WTC11 (cell line): ENCODE data around the gene JMJD4. TPM values are rescaled to one million over a fixed set of nuclear protein-coding genes. Genes with fewer than 3 reads are reported as not detected.

Source experiments
- ATAC-seq: fragments of 200-7000 bp; cut with Tn5 transposase; 2 replicates; pipeline ENCODE4 v1.10.0; 2021; ENCODE audit warnings: mild to moderate bottlenecking, moderate library complexity
- CTCF ChIA-PET: fragments of 300-600 bp; sonication (Branson Sonifier 250); formaldehyde crosslinking; loops from one replicate; lab custom pipeline; 2021; ENCODE audit warnings: antibody characterized with exemption; lab: Charles Lee
- POLR2A ChIA-PET: fragments of 350-600 bp; sonication (Branson Sonifier 250); formaldehyde crosslinking; loops from one replicate; lab custom pipeline; 2021; ENCODE audit warnings: antibody characterized with exemption; lab: Charles Lee
- DNase-seq: peaks from one replicate; pipeline ENCODE4 v3.0.0; 2021; ENCODE audit warnings: low spot score
- H3K27ac Mint-ChIP-seq: 2 replicates; pipeline ENCODE4 v1.8.0; 2021; ENCODE audit warnings: mixed read lengths
- H3K27me3 Mint-ChIP-seq: 2 replicates; pipeline ENCODE4 v1.8.0; 2021; ENCODE audit warnings: low read depth, mild to moderate bottlenecking, moderate library complexity, mixed read lengths
- H3K36me3 Mint-ChIP-seq: 2 replicates; pipeline ENCODE4 v1.8.0; 2021; ENCODE audit warnings: mixed read lengths
- H3K4me1 Mint-ChIP-seq: 2 replicates; pipeline ENCODE4 v1.8.0; 2022; ENCODE audit warnings: mixed read lengths
- H3K4me3 Mint-ChIP-seq: 2 replicates; pipeline ENCODE4 v1.8.0; 2021; ENCODE audit warnings: mild to moderate bottlenecking, moderate library complexity, mixed read lengths
- H3K9me3 Mint-ChIP-seq: 2 replicates; pipeline ENCODE4 v1.8.0; 2021; ENCODE audit warnings: mixed read lengths
- AFF4 ChIP-seq: sonication (generic); formaldehyde crosslinking; IDR thresholded peaks from 2 replicates; pipeline ENCODE4 v1.8.1; 2023; ENCODE audit warnings: mild to moderate bottlenecking, missing genetic modification reagents, borderline replicate concordance
- CREB1 ChIP-seq: sonication (generic); formaldehyde crosslinking; IDR thresholded peaks from 2 replicates; pipeline ENCODE4 v1.8.0; 2023; ENCODE audit warnings: mild to moderate bottlenecking, missing genetic modification reagents
- CREM ChIP-seq: sonication (generic); formaldehyde crosslinking; IDR thresholded peaks from 2 replicates; pipeline ENCODE4 v1.8.1; 2022; ENCODE audit warnings: mild to moderate bottlenecking, missing genetic modification reagents, moderate library complexity
- E2F5 ChIP-seq: sonication (generic); formaldehyde crosslinking; IDR thresholded peaks from 2 replicates; pipeline ENCODE4 v1.8.1; 2022; ENCODE audit warnings: mild to moderate bottlenecking, moderate library complexity, missing genetic modification reagents
- ELF4 ChIP-seq: sonication (generic); formaldehyde crosslinking; IDR thresholded peaks from 2 replicates; pipeline ENCODE4 v1.8.1; 2022; ENCODE audit warnings: low read depth, mild to moderate bottlenecking, moderate library complexity, missing genetic modification reagents
- FOXP1 ChIP-seq: sonication (generic); formaldehyde crosslinking; IDR thresholded peaks from 2 replicates; pipeline ENCODE4 v1.8.0; 2022; ENCODE audit warnings: missing genetic modification reagents, mild to moderate bottlenecking, moderate library complexity, borderline replicate concordance
- GABPB1 ChIP-seq: sonication (generic); formaldehyde crosslinking; IDR thresholded peaks from 2 replicates; pipeline ENCODE4 v1.8.1; 2023; ENCODE audit warnings: mild to moderate bottlenecking, missing genetic modification reagents
- IRF2 ChIP-seq: sonication (generic); formaldehyde crosslinking; IDR thresholded peaks from 2 replicates; pipeline ENCODE4 v1.8.0; 2022; ENCODE audit warnings: low read depth, missing genetic modification reagents, borderline replicate concordance
- JAZF1 ChIP-seq: fragments of 250-450 bp; sonication (Bioruptor Pico); IDR thresholded peaks from 2 replicates; pipeline ENCODE4 v1.9.0; 2021; ENCODE audit warnings: moderate library complexity, mild to moderate bottlenecking, inconsistent platforms
- MAX ChIP-seq: sonication (generic); formaldehyde crosslinking; IDR thresholded peaks from 2 replicates; pipeline ENCODE4 v1.8.0; 2022; ENCODE audit warnings: mild to moderate bottlenecking, missing genetic modification reagents
- MXD4 ChIP-seq: fragments of 250-450 bp; sonication (Bioruptor Pico); IDR thresholded peaks from 2 replicates; pipeline ENCODE4 v1.8.0; 2021; ENCODE audit warnings: mild to moderate bottlenecking, moderate library complexity, borderline replicate concordance
- NFE2L1 ChIP-seq: sonication (generic); formaldehyde crosslinking; IDR thresholded peaks from 2 replicates; pipeline ENCODE4 v1.8.1; 2023; ENCODE audit warnings: missing genetic modification reagents
- NR1H2 ChIP-seq: sonication (generic); formaldehyde crosslinking; IDR thresholded peaks from 2 replicates; pipeline ENCODE4 v1.9.0; 2021; ENCODE audit warnings: mild to moderate bottlenecking, moderate library complexity, missing genetic modification reagents
- NR3C1 ChIP-seq: sonication (generic); formaldehyde crosslinking; conservative IDR thresholded peaks from 2 replicates; pipeline ENCODE4 v1.8.1; 2023; ENCODE audit warnings: low read depth, mild to moderate bottlenecking, missing genetic modification reagents
- OVOL2 ChIP-seq: fragments of 250-450 bp; sonication (Bioruptor Pico); IDR thresholded peaks from 2 replicates; pipeline ENCODE4 v1.9.0; 2021; ENCODE audit warnings: mild to moderate bottlenecking, borderline replicate concordance
- SMAD4 ChIP-seq: sonication (generic); formaldehyde crosslinking; IDR thresholded peaks from 2 replicates; pipeline ENCODE4 v1.8.0; 2022; ENCODE audit warnings: mild to moderate bottlenecking, missing genetic modification reagents
- ZBTB21 ChIP-seq: sonication (generic); formaldehyde crosslinking; IDR thresholded peaks from 2 replicates; pipeline ENCODE4 v1.8.1; 2023; ENCODE audit warnings: mild to moderate bottlenecking, missing genetic modification reagents, borderline replicate concordance
- ZMAT4 ChIP-seq: fragments of 250-450 bp; sonication (Bioruptor Pico); IDR thresholded peaks from 2 replicates; pipeline ENCODE4 v1.9.0; 2021; ENCODE audit warnings: mild to moderate bottlenecking
- ZNF138 ChIP-seq: sonication (generic); formaldehyde crosslinking; conservative IDR thresholded peaks from 2 replicates; pipeline ENCODE4 v1.8.1; 2022; ENCODE audit warnings: mild to moderate bottlenecking, moderate library complexity, missing genetic modification reagents
- ZNF416 ChIP-seq: fragments of 250-450 bp; sonication (Bioruptor Pico); IDR thresholded peaks from 2 replicates; pipeline ENCODE4 v1.9.0; 2021; ENCODE audit warnings: mild to moderate bottlenecking, inconsistent platforms
- total RNA-seq: library from RNA; stranded (reverse); gene quantifications from 3 replicates; pipeline ENCODE4 v1.2.3, GENCODE V29; 2021
- TF ChIP-seq, protein P1 (sequence below): sonication (generic); formaldehyde crosslinking; IDR thresholded peaks from 2 replicates; pipeline ENCODE4 v1.8.0; 2022; ENCODE audit warnings: mild to moderate bottlenecking, missing genetic modification reagents
- TF ChIP-seq, protein P2 (sequence below): sonication (generic); formaldehyde crosslinking; IDR thresholded peaks from 2 replicates; pipeline ENCODE4 v1.8.0; 2023; ENCODE audit warnings: mild to moderate bottlenecking, missing genetic modification reagents

JMJD4 gene
- total RNA-seq, 1 experiment from 2014 or later = 13.7 TPM

- Mint-ChIP-seq H3K27ac (no peak overlapping the region), H3K27me3 (no peaks in the 10 kb centered on the region), H3K9me3 (no peaks in the 10 kb centered on the region), H3K4me3 (no peak overlapping the region), H3K4me1 (no peaks in the 10 kb centered on the region), H3K36me3 (peaks cover 39% of the 10 kb centered on the region)
- TF ChIP-seq FOXP1 = no peak
- no peak for TF ChIP-seq E2F5 (CRISPR knock-in tag)
- TF ChIP-seq AFF4 = no peak
- TF ChIP-seq IRF2 (CRISPR knock-in tag) = no peak
- no peak for TF ChIP-seq ZNF416 (CRISPR knock-in tag)
- no peak for TF ChIP-seq NR3C1 (CRISPR knock-in tag)
- TF ChIP-seq MAX (CRISPR knock-in tag) = no peak
- DNase-seq (no peak), ATAC-seq (no peak)
- ChIA-PET POLR2A (no interaction called here), CTCF (interaction anchor here (0.9 kb wide), 1 partner anchor 218 kb away, joined by 3 read pairs; no protein-coding TSS in a partner anchor)
These were observed 25.3 kb upstream of the JMJD4 start for GRCh38 chr1:227760377-227760776.

- ChIA-PET CTCF (interaction anchor here (0.9 to 2.7 kb wide), 2 partner anchors 194 to 217 kb away, joined by 3 to 13 read pairs; no protein-coding TSS in a partner anchor), POLR2A (interaction anchor here (0.6 kb wide), 1 partner anchor 248 kb away, joined by 3 read pairs; no protein-coding TSS in a partner anchor)
- Mint-ChIP-seq H3K4me1 (no peaks in the 10 kb centered on the region), H3K36me3 (peaks cover 39% of the 10 kb centered on the region), H3K4me3 (no peak overlapping the region), H3K9me3 (no peaks in the 10 kb centered on the region), H3K27me3 (no peaks in the 10 kb centered on the region), H3K27ac (no peak overlapping the region)
- ATAC-seq (no peak), DNase-seq (no peak)
- TF ChIP-seq, protein P1, sequence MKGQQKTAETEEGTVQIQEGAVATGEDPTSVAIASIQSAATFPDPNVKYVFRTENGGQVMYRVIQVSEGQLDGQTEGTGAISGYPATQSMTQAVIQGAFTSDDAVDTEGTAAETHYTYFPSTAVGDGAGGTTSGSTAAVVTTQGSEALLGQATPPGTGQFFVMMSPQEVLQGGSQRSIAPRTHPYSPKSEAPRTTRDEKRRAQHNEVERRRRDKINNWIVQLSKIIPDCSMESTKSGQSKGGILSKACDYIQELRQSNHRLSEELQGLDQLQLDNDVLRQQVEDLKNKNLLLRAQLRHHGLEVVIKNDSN (CRISPR knock-in tag) = no peak
- TF ChIP-seq, protein P2, sequence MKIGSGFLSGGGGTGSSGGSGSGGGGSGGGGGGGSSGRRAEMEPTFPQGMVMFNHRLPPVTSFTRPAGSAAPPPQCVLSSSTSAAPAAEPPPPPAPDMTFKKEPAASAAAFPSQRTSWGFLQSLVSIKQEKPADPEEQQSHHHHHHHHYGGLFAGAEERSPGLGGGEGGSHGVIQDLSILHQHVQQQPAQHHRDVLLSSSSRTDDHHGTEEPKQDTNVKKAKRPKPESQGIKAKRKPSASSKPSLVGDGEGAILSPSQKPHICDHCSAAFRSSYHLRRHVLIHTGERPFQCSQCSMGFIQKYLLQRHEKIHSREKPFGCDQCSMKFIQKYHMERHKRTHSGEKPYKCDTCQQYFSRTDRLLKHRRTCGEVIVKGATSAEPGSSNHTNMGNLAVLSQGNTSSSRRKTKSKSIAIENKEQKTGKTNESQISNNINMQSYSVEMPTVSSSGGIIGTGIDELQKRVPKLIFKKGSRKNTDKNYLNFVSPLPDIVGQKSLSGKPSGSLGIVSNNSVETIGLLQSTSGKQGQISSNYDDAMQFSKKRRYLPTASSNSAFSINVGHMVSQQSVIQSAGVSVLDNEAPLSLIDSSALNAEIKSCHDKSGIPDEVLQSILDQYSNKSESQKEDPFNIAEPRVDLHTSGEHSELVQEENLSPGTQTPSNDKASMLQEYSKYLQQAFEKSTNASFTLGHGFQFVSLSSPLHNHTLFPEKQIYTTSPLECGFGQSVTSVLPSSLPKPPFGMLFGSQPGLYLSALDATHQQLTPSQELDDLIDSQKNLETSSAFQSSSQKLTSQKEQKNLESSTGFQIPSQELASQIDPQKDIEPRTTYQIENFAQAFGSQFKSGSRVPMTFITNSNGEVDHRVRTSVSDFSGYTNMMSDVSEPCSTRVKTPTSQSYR (CRISPR knock-in tag) = no peak
These were observed 24.5 kb upstream of the JMJD4 start for GRCh38 chr1:227759341-227760300.

- ChIA-PET POLR2A (no interaction called here), CTCF (interaction anchor here (1.3 to 2.7 kb wide), 3 partner anchors 28 to 199 kb away, joined by 3 to 13 read pairs (median 3); no protein-coding TSS in a partner anchor)
- H3K27me3 Mint-ChIP-seq = no peaks in the 10 kb centered on the region
- no peak for DNase-seq
- peaks cover 33% of the 10 kb centered on the region for H3K36me3 Mint-ChIP-seq
- no peak overlapping the region for H3K4me3 Mint-ChIP-seq
- TF ChIP-seq MXD4 (CRISPR knock-in tag) = no peak
- no peak for TF ChIP-seq GABPB1
- no peak for TF ChIP-seq ZNF138 (CRISPR knock-in tag)
- no peak for TF ChIP-seq JAZF1 (CRISPR knock-in tag)
- no peak for TF ChIP-seq CREB1 (CRISPR knock-in tag)
- no peak for TF ChIP-seq OVOL2
- no peak for TF ChIP-seq SMAD4
- no peak for TF ChIP-seq NR3C1 (CRISPR knock-in tag)
- TF ChIP-seq ZBTB21 (CRISPR knock-in tag) = no peak
- no peak for TF ChIP-seq NR1H2
- TF ChIP-seq NFE2L1 = no peak
- TF ChIP-seq CREM (CRISPR knock-in tag) = no peak
- TF ChIP-seq ELF4 = no peak
- TF ChIP-seq ZMAT4 (CRISPR knock-in tag) = no peak
- H3K27ac Mint-ChIP-seq = no peak overlapping the region
- no peaks in the 10 kb centered on the region for H3K4me1 Mint-ChIP-seq
- no peaks in the 10 kb centered on the region for H3K9me3 Mint-ChIP-seq
- no peak for ATAC-seq
These were observed 23.3 kb upstream of the JMJD4 start for GRCh38 chr1:227758366-227758765.
